GM21825 (cell line): ENCODE data around the gene PEMT.
A peak's percentile ranks its signal among the peaks of the same experiment; 100 is the strongest.

Experiments used
- ATAC-seq: cut with Tn5 transposase; IDR thresholded peaks from one replicate; pipeline ENCODE4 v1.9.1; 2021; ENCODE audit warnings: mild to moderate bottlenecking, moderate library complexity; ENCODE audit not compliant: unreplicated experiment

Gene PEMT

DNA sequence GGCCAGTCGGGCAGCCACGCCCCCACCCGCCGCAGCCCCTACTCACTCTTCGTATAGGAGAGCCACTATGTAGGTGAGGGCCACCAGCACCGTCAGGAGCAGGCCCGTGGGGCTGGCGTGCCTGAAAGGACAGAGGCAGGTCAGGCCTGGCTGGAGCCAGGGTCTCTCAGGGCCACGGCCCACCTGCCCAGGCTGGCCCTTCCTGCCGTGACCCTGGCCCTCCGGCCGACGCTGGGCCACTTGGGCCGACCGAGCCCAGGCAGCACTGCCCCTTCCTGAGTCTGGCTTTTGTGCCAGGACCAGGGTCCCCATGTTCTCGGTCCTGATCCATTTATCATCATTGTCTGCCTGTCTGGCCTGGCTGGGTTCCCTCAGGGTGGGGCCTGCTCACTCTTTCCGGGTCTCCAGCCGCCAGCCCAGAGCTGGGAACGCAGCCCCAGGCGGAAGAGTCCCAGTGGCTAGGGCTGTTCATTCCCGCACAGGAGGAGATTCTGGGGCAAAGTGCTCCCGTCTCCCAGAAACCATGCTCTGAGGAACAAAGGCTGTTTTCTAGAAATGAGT, 85.2 kb downstream of the PEMT start:
- ATAC-seq, result no peak

GRCh38 chr17:17505610-17506171, 85.8 kb downstream of the PEMT start:
- no peak for ATAC-seq

- no peak for ATAC-seq
These were observed 86.4 kb downstream of the PEMT start for GRCh38 chr17:17505151-17505550.

DNA sequence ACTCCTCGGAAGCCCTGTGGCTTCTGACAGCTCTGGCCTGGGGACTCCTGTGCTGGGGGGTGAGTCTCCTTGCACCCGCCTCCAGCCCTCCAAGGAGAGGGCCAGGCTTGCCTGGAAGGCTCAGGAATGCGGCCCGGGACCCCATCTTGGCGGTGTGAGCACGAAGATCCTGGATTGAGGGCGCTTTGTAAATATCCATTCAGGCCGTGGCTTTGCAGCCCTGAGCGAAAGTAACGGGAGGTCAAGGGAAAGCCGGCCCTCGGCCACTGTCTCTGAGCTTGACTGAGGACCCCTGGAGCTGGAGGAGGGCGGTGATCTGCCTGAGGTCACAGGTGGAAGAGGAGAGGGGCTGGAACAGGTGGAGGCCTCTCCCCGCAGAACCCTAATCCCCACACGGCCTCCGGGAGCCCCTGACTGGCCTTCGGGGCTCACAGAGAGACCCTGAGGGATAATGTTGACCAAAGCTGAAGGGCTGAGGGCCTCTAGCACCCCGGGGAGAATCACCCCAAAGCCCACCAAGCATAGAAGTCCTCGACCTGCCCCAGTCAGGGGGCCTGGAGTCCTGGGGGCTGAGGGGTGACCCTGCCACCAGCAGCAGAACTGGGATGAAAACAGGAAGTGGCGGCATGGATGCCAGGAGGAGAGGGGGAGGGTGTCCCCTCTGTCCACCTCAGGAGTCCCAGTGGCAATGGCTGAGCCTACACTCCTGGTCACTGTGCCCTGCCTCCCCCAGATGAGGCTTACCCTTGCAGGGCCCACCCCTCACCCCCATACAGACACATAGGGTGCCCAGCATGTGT, 87.0 kb downstream of the PEMT start:
- no peak for ATAC-seq

- ATAC-seq, result no peak
These were observed 87.9 kb downstream of the PEMT start for GRCh38 chr17:17503566-17504130.

- no peak for ATAC-seq
These were observed 88.6 kb downstream of the PEMT start for GRCh38 chr17:17502741-17503565.

DNA sequence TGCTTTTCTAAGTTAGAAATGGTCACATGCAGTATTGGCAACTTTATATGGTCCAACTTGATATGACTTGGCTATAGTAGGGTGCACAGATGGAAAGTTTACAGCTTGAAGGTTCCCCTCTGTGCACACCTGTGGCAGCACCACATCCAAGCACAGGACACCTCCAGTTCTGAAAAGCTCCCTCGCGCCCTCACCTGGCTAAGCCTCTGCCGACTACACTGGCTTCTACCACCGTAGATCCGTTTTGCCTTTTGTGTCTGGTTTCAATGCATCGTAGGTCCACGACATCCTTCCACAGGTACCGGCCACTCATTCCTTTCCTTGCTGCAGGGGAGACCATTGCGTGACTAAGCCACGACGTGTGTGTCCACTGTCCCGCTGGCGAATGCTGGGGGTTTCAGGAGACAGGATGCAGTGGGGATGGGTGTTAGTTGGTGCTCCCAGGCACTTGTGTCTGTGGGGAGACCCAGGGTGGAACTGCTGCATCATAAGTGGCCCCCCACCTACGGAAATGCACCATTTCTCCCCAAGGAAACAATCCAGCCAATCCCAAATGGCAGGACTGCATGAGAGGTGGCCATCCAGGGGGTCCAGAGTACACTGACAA, 90.4 kb downstream of the PEMT start:
- no peak for ATAC-seq

- no peak for ATAC-seq
These were observed 91.9 kb downstream of the PEMT start for GRCh38 chr17:17499402-17500145.

DNA sequence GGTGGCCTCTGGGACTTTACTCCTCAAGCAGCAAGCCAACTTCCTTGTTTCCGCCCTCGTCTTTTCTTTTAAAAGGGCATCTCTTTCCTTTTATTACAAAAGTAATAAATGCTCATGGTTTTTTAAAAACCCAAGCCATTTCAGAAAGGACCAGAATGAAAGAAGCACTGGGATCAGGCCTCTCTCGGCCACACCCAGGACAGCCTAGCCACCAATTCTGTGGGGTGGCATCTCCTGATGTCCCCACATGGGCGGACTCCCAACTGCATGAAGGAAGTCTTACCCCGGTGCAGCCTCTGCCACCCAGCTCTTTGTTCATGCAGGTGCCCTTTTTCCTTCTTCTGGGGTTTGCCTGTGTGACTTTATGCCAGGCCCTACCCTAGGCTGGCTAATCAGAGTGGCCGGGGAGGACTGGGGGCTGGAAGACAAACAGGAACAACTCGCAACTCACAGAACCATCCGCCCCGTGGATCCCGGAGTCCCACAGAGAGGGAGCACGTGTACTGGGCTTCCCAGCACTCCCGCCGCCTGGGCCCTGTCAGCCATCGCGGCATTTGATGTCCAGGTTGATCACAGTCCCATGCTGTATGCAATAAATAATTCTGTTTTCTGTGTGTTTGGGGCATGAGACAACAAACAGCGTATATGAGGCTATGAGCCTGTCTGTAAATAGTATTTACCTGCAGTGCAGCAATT, 92.8 kb downstream of the PEMT start:
- ATAC-seq, result no peak

- ATAC-seq, result no peak
These were observed 93.5 kb downstream of the PEMT start for GRCh38 chr17:17497845-17498520.

DNA sequence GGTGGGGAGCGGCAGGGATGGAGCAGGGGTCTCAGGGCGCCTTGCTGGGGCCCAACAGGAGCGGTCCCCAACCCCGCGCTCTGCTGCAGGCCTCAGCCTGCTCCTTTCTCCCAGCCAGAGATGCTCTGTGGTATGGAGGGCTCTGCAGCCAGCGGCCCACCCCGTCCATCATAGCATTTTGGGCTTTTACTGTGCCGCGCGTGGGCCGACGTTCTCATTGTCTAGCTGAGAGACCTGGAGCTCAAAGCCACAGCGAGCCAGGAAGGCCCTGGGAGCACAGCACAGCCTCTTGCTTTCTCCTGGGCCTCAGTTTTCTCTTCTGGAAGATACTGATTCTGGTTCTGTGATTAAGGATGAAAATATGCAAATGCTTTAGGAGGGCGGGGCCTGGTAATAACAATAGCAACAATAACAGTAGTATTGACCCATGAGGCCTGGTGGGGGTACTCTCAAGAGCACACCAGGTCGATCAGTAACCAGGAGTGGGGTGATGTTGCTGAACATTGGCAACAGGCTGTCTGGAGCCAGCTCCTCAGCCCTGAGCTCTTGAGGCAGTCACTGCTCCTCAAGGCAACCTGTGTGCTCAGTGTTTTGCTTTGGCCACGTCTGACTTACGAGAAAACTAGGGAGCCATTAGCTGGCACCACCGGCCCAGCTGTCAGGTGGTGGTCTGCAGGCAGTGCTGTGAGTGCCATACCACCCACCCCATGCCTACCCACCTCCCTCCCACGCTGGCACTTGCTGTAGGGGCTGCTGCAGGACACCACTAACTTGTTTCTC, 94.3 kb downstream of the PEMT start:
- ATAC-seq, result no peak

- ATAC-seq, result peak; percentile 66
These were observed 95.1 kb downstream of the PEMT start, which contains the start of gene RASD1 for GRCh38 chr17:17496189-17497064. Gene RASD1 (minus strand): TSS chr17:17496395. CDS start chr17:17496181, 214 bp downstream.

GRCh38 chr17:17495536-17496188, 95.8 kb downstream of the PEMT start:
- ATAC-seq, result no peak

GRCh38 chr17:17494870-17495535, 96.5 kb downstream of the PEMT start:
- no peak for ATAC-seq

GRCh38 chr17:17494499-17494869, 97.0 kb downstream of the PEMT start:
- ATAC-seq, result no peak

DNA sequence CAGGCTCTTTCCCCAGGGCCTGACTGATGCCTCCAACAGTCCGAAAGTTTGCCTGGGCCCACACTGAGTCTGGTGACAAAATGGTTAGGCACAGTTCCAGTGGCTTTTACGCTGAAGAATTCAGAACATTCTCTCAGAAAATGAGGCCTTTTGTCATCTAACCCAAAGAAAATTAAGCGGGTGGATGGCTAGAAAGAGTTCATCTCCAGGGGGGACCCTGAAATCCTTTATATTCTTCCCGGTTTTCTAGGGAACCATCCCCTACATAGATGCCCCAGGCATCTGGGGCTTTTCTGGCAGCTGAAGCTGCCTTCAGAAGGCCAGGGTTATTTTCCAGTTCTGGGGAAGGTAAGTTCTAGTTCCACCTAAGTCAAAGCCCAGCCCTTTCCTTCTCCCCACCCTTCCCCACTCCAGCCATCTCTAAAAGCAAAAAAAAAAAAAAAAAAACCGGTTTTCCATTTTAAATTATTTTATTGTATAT, 97.5 kb downstream of the PEMT start:
- ATAC-seq, result no peak
